Stimulated activated CD8-positive, alpha-beta memory T cell treated with anti-CD3 and anti-CD28 coated beads, Interleukin-2, amount 100 ng/mL, for 1 hour (primary cell): ENCODE measurements around the gene AQP3.
"Not testable (repeated sequence)": the region's sequence is repeated elsewhere in the genome, so short reads cannot be mapped to it uniquely, and the experiment has no call there.

Experiments
- DNase-seq, 2 donors: peaks; one replicate each; pipeline ENCODE4 v3.0.0-alpha.2; 2020; ENCODE audit warnings: low read depth in 2 of 2

AQP3 gene

GRCh38 chr9:33414889-33415500, 32.4 kb downstream of the AQP3 start:
- DNase-seq: no peak

DNA sequence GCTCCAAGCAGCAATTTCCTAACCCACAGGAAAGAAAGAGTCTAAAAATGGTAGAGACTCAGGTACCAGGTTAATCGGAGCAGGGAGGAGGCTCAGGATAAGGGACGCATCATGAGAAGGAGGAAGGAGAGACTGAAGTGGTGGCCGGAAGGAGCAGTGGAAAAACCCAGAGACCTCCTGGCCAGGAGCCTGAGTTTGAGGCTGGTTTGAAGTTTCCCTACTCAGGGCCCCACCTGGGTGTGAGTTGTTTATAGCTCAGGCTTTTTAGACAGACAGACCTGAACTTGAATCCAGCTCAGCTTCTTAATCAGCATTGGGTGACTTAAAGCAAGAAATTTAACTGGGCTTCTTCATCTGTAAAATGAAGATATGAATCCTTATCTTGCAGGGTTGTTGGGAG, 33.1 kb downstream of the AQP3 start:
- no peak for DNase-seq

DNA sequence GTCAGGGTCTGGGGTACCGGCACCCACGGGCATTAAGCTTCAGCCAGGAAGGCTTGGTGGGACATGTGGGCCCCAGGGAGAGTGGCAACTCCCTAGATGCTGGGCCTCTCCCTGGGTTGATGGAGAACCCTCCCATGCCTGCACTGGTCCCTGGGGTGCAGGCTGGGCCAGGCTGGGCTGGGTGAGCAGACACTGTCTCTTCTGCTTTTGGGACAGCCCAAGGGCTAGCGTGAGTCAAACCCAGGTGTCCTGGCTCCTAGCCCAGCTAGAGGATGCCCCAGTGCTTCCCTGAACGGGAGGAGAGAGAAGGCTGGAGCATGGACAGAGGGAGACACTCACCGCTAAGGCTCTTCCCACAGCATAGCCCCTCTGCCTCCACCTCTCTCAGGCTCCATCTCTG, 39.3 kb downstream of the AQP3 start:
- no peak for DNase-seq

- DNase-seq: no peak
These were observed 40.3 kb downstream of the AQP3 start for GRCh38 chr9:33407061-33407460.

GRCh38 chr9:33404788-33405362, 42.5 kb downstream of the AQP3 start:
- DNase-seq: no peak

- no peak for DNase-seq
These were observed 43.2 kb downstream of the AQP3 start for GRCh38 chr9:33403941-33404787.

- DNase-seq: not testable (repeated sequence)
These were observed 45.0 kb downstream of the AQP3 start, which contains the start of gene AQP7 for GRCh38 chr9:33402371-33402770. TSS of gene AQP7 (minus strand) at chr9:33402568. CDS start at chr9:33401262, 1,306 bp downstream.

- not testable (repeated sequence) for DNase-seq
These were observed 45.6 kb downstream of the AQP3 start for GRCh38 chr9:33401809-33402208.

GRCh38 chr9:33399047-33399446, 48.3 kb downstream of the AQP3 start:
- DNase-seq: not testable (repeated sequence)

GRCh38 chr9:33397801-33398200, 49.6 kb downstream of the AQP3 start:
- not testable (repeated sequence) for DNase-seq

GRCh38 chr9:33395159-33395879, 52.1 kb downstream of the AQP3 start:
- not testable (repeated sequence) for DNase-seq

DNA sequence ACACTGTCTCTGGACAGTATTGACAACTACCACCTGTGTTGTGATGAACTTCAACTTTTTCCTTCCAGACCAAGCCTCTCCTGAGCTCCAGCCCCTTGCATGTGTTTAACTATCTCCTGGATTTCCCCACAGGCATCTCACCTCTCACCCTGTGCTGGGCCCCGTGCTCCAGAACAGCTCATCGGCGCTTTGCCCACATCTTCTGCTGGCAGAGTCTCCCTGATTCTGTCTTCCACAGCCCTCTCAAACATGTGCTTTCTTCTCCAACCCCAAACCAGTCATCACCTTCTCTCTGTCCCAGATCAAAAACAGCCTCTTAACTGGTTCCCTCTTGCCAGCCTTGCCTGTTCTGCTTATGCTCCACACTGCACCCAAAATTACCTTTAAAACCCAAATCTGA, 53.4 kb downstream of the AQP3 start:
- not testable (repeated sequence) for DNase-seq

GRCh38 chr9:33393581-33393980, 53.8 kb downstream of the AQP3 start:
- no peak for DNase-seq

- not testable (repeated sequence) for DNase-seq
These were observed 54.8 kb downstream of the AQP3 start for GRCh38 chr9:33392591-33393021.
